Stimulated activated CD8-positive, alpha-beta memory T cell treated with anti-CD3 and anti-CD28 coated beads, Interleukin-12 subunit alpha, Interleukin-12 subunit beta, amount 100 ng/mL, for 1 hour (primary cell): ENCODE measurements around the gene SULT1C3.
"Not testable (repeated sequence)": the region's sequence is repeated elsewhere in the genome, so short reads cannot be mapped to it uniquely, and the experiment has no call there.

Experiments
- DNase-seq: peaks from one replicate; pipeline ENCODE4 v3.0.0-alpha.2; 2020; ENCODE audit warnings: low read depth

The SULT1C3 gene

DNA sequence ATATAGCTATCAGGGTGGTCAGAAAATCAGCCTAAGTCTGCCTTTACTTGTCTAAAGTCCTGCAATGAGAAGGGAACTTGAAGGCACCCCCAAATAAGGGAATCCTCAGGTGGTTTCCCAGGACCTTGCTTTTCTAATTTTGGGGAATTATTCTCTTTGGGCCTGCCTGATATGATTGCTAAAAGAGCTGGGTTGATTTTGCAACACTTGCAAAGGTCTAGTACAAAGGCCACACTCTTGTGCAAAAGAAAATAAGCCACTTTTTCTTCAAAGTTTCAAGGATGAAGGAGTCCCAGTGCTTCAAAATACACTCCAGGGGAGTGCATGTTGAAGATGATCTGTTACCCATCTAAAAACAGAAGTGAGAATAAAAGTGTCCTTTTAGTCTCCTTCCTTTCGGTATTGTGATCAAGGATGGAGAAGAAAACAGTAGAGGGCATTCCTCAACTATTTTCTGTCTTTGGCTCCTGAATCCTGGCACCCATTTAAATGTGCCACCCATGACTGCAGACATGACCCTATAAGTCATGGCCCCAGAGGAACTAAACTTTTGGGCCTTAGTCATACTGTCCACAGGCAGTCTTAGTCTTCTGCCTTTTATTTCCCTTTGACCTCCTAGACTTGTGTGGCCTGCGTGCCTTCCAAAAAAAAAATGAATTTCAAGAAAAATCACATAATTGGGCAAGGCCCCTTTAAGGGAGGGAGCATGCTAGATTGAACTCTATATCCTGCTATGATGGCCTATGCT lies 5.1 kb downstream of the SULT1C3 start:
- no peak for DNase-seq

- DNase-seq, result no peak
These were observed 13.3 kb downstream of the SULT1C3 start for GRCh38 chr2:108253106-108253505.

DNA sequence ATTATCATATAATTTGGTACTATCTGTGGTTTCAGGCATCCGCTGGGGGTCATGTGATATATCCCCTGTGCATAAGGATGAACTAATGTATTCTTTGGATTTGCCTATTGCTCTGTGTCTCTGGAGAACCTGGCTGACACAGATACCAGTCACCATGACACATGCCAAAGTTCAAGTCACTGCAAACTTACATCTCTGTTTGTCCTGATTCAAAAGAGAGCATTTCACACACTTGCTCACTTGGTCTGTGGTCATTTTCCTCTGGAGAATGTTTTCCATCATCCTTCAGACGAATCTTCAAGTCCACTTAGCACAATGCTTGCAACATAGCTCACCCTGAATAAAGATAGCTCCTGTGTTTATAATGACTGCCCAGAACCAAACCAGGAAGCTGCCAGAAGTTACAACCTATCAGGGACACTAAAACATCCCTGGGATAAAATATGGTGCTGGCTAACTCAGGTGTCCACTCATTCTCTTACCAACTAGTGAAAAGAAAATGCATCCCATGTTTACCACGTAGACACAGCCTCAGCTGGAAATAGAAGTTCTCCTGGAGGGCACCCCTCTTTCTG lies 18.1 kb downstream of the SULT1C3 start:
- DNase-seq, result no peak

DNA sequence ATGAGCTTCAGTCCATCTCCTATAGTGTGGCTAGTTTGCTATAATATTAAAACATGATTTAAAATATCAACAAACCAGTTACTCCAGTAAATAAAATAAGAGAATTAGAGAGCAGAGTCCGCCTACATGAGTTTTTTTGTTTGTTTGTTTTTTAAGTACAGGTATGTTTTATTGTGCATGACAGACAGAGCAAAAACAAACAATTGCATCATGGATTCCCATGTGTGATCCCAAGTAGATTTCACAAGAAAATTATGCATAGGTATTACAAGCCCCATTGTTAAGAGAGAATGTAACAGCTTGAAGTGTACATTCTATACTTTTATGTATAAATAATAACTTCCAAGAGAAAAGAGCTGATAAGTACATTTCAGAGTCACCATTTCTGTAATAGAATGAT lies 21.0 kb downstream of the SULT1C3 start:
- DNase-seq, result no peak

- no peak for DNase-seq
These were observed 22.3 kb downstream of the SULT1C3 start for GRCh38 chr2:108262036-108262435.

- no peak for DNase-seq
These were observed 23.6 kb downstream of the SULT1C3 start for GRCh38 chr2:108263401-108263800.

DNA sequence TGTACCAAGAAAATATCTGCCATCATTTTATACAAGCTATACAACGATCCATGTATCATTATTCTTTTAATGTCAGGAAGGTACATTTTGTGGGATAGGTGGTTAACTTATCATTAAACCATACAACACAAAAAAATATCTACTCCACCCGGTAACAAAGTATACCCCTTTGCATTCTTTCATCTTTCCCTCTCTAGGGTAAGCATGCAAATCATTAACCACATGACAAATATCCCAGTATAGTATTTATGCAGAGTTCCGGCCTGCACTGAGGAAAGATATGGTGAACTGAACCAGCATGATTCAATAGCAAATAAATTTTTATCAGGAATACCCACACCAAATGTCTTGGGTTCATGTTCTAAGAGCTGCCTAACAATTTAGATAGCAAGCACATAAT lies 26.4 kb downstream of the SULT1C3 start:
- no peak for DNase-seq

GRCh38 chr2:108267101-108267500 lies 27.3 kb downstream of the SULT1C3 start:
- no peak for DNase-seq

- no peak for DNase-seq
These were observed 28.2 kb downstream of the SULT1C3 start for GRCh38 chr2:108268001-108268400.

GRCh38 chr2:108270346-108270745 lies 30.6 kb downstream of the SULT1C3 start:
- DNase-seq, result no peak

- no peak for DNase-seq
These were observed 31.2 kb downstream of the SULT1C3 start for GRCh38 chr2:108270768-108271506.

DNA sequence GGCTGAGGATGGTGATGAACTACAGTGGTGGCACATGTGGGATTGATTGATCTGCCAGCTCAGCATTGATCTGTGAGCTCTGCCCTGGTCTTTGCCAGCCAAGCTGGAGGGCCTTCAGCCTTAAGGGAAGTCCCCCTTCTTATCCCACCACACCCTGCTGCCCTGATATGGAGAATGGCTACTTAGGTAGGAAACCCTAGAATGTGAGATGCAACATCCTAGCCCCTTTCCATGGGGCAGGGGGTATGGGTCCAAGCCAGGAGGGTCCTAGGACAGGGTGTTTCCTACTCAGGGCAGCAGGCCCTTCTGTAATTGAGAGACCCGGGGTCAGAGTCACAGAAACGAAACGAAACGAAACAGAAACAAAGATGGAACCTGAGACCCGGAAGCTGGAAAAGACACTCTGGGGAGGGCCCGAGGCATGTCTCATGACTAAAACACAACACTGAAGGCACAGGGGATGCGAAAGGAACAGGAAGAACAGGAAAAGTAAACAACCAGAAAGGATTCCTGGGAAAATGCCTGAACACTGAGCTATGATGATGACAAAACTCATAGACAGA lies 32.0 kb downstream of the SULT1C3 start:
- DNase-seq, result no peak

GRCh38 chr2:108278631-108279030 lies 38.9 kb downstream of the SULT1C3 start:
- DNase-seq, result no peak

DNA sequence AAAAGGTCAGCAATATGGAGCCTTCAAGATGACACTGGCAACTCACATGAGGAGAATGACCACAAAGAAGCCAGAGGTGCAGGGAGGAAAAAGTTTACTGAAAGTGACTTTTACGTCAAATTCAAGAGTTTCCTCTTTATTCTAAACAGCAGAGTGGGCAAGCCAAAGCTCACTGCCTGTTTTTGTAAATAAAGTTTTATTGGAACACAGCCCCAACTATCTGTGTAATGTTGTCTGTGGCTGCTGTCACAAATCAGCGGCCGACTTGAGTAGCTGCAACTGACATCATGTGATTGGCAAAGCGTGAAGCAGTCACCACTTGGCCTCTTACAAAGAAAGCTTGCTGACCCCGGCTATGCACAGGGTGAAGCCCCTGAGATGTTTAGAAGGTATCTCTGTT lies 39.7 kb downstream of the SULT1C3 start:
- no peak for DNase-seq

DNA sequence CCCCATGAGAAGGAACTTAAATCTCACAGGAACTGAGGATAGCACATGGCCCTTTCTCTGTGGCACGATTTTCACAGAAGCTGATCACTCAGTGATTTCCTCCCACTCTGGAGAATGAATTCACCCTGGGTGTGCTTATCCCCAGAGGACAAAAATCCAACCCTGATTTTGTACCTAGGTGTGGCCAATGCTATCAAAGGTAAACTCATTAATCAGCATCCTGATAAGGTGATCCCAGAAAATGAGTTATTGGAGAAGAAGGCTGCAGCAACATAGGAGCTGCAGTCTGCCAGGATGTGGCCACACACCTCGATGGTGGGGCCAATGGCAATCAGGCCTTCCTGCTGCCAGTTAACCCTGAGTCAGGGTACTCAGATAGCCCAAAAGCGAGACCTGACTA lies 40.7 kb downstream of the SULT1C3 start:
- DNase-seq, result no peak

DNA sequence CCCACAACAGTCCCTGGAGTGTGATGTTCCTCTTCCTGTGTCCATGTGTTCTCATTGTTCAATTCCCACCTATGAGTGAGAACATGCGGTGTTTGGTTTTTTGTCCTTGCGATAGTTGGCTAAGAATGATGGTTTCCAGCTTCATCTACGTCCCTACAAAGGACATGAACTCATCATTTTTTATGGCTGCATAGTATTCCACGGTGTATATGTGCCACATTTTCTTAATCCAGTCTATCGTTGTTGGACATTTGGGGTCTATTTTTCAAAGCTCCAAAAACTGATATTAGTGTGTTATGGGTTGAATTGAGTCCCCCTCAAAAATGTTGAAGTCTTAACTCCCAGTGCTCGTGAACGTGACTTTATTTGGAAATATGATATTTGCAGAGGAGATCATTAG lies 44.8 kb downstream of the SULT1C3 start:
- not testable (repeated sequence) for DNase-seq

GRCh38 chr2:108285616-108286015 lies 45.8 kb downstream of the SULT1C3 start:
- DNase-seq, result no peak

GRCh38 chr2:108287169-108287568 lies 47.4 kb downstream of the SULT1C3 start:
- no peak for DNase-seq

DNA sequence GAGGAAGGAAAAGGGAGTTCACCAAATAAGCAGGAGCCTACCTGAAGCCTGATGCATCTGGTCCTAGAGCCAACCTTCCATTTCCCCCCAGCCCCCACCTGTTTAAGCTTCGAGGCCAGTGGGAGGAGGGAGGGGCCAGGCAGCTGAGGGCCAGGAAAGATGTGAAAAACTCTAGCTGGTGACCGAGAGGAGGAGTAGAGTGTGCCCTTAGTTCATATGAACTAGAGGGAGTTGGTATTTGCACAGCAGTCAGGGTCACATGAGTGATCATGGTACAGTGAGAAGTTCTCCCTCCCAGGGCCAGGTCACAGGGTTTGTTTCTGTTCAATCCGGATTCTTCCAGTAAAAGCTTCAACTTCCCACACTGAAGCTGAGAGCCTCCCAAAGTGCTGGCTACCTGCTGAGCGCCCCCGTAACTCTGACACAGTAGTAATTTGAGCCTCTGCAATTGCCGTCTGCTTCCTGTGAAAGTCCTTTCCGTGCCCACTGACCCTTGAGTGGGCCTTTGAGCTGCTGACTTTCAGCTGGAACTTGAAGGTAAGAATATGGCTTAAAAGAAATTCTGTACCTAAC lies 48.9 kb downstream of the SULT1C3 start, which contains the start of gene SULT1C2:
TSS of gene SULT1C2 (plus strand) at position 362 of the 573 bp plus-strand sequence. CDS start 4,773 bp downstream, outside the sequence.
- DNase-seq, result no peak

GRCh38 chr2:108293850-108294249 lies 54.1 kb downstream of the SULT1C3 start:
- DNase-seq, result no peak

GRCh38 chr2:108297436-108298141 lies 57.8 kb downstream of the SULT1C3 start:
- no peak for DNase-seq

DNA sequence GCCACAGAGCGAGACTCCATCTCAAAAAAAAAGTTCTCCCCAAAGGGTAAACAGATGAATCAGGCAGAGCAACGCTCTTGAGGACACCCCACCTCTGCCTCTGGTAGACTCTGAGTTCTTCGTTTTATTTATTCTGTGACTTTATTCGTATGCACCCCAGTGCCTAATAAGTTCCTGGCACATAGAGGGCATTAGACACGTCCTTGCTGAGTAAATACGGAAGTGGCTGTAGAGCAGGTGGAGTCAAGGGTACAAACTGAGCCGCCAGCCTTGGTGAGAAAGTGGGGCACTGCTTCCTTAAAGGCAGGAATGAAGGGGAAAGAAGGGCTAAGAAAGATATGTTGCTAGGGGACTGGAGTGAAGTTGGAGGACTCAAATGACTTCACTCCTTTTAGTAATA lies 61.8 kb downstream of the SULT1C3 start:
- DNase-seq, result no peak
